Trophoblast cell (in vitro differentiated cells and primary cell): ENCODE results near the gene ATG16L1.

Experiments used
- DNase-seq, 2 donors: peaks; one replicate each; pipeline ENCODE4 v3.0.0-alpha.2; 2016
- H2AFZ ChIP-seq: 2 replicates; pipeline ENCODE4 v1.6.1; 2013; ENCODE audit warnings: low read length, moderate library complexity, mild to moderate bottlenecking; ENCODE audit not compliant: insufficient read depth, poor library complexity
- H2AK5ac ChIP-seq: 2 replicates; pipeline ENCODE4 v1.6.1; 2013; ENCODE audit warnings: mild to moderate bottlenecking, low read length
- H2BK120ac ChIP-seq: 2 replicates; pipeline ENCODE4 v1.6.1; 2013; ENCODE audit warnings: low read length, mild to moderate bottlenecking, moderate library complexity; ENCODE audit not compliant: insufficient read depth, poor library complexity
- H2BK12ac ChIP-seq: 2 replicates; pipeline ENCODE4 v1.6.1; 2013; ENCODE audit warnings: mild to moderate bottlenecking, low read length, moderate library complexity
- H2BK5ac ChIP-seq: 2 replicates; pipeline ENCODE4 v1.6.1; 2013; ENCODE audit warnings: low read length, low read depth, moderate library complexity, mild to moderate bottlenecking; ENCODE audit not compliant: poor library complexity
- H3K14ac ChIP-seq: 2 replicates; pipeline ENCODE4 v1.6.1; 2013; ENCODE audit warnings: mild to moderate bottlenecking, low read length
- H3K18ac ChIP-seq: 2 replicates; pipeline ENCODE4 v1.6.1; 2013; ENCODE audit warnings: mild to moderate bottlenecking, low read length
- H3K23ac ChIP-seq: 2 replicates; pipeline ENCODE4 v1.6.1; 2013; ENCODE audit warnings: low read length
- H3K27ac ChIP-seq: 2 replicates; pipeline ENCODE4 v1.5.1; 2013; ENCODE audit warnings: low read depth, mild to moderate bottlenecking, inconsistent platforms, low read length, moderate library complexity
- H3K27me3 ChIP-seq: 2 replicates; pipeline ENCODE4 v1.6.1; 2013; ENCODE audit warnings: inconsistent platforms, mild to moderate bottlenecking, low read length, moderate library complexity; ENCODE audit not compliant: insufficient read depth
- H3K36me3 ChIP-seq, 2 experiments: 1 replicate in 1 of 2; 2 replicates in 1 of 2; pipeline ENCODE4 v1.6.1; 2013; ENCODE audit warnings: low read length in 2 of 2, mild to moderate bottlenecking in 2 of 2, moderate library complexity in 1 of 2; ENCODE audit not compliant: insufficient read depth in 2 of 2, control insufficient read depth in 1 of 2
- H3K4ac ChIP-seq: 2 replicates; pipeline ENCODE4 v1.6.1; 2013; ENCODE audit warnings: low read depth, mild to moderate bottlenecking, low read length, moderate library complexity
- H3K4me1 ChIP-seq, 2 experiments: 1 replicate in 1 of 2; 2 replicates in 1 of 2; pipeline ENCODE4 v1.6.1; 2013; ENCODE audit warnings: low read length in 2 of 2, mild to moderate bottlenecking in 2 of 2, moderate library complexity in 1 of 2; ENCODE audit not compliant: insufficient read depth in 2 of 2, control insufficient read depth in 1 of 2
- H3K4me2 ChIP-seq: 2 replicates; pipeline ENCODE4 v1.6.1; 2013; ENCODE audit warnings: inconsistent platforms, mild to moderate bottlenecking, low read length, moderate library complexity
- H3K4me3 ChIP-seq: 2 replicates; pipeline ENCODE4 v1.5.1; 2013; ENCODE audit warnings: mild to moderate bottlenecking, low read depth, low read length, inconsistent platforms
- H3K79me1 ChIP-seq: one replicate; pipeline ENCODE4 v1.6.1; 2013; ENCODE audit warnings: low read length
- H3K79me2 ChIP-seq: 2 replicates; pipeline ENCODE4 v1.6.1; 2013; ENCODE audit warnings: low read length, mild to moderate bottlenecking; ENCODE audit not compliant: control insufficient read depth, insufficient read depth, poor library complexity
- H3K9ac ChIP-seq: 2 replicates; pipeline ENCODE4 v1.6.1; 2013; ENCODE audit warnings: mild to moderate bottlenecking, low read length
- H3K9me3 ChIP-seq: 2 replicates; pipeline ENCODE4 v1.6.1; 2013; ENCODE audit warnings: low read depth, mild to moderate bottlenecking, control low read depth, inconsistent platforms, low read length; ENCODE audit not compliant: insufficient read depth
- H4K12ac ChIP-seq: 2 replicates; pipeline ENCODE4 v1.6.1; 2013; ENCODE audit warnings: low read depth, mild to moderate bottlenecking, low read length, moderate library complexity
- H4K8ac ChIP-seq: 2 replicates; pipeline ENCODE4 v1.6.1; 2013; ENCODE audit warnings: low read depth, mild to moderate bottlenecking, low read length, moderate library complexity
- H4K91ac ChIP-seq: one replicate; pipeline ENCODE4 v1.6.1; 2013; ENCODE audit warnings: low read depth, mild to moderate bottlenecking, low read length, moderate library complexity
- WGBS: extraction: QIAGEN DNeasy Blood & Tissue Kit; methylation state at CpG from one replicate; pipeline ENCODE4 v1.1.7; 2013; ENCODE audit warnings: missing lambda C conversion rate; ENCODE audit not compliant: insufficient read length, insufficient coverage; ENCODE audit errors: extremely low coverage; 5-methylcytosine and 5-hydroxymethylcytosine counted together

Gene ATG16L1

DNA sequence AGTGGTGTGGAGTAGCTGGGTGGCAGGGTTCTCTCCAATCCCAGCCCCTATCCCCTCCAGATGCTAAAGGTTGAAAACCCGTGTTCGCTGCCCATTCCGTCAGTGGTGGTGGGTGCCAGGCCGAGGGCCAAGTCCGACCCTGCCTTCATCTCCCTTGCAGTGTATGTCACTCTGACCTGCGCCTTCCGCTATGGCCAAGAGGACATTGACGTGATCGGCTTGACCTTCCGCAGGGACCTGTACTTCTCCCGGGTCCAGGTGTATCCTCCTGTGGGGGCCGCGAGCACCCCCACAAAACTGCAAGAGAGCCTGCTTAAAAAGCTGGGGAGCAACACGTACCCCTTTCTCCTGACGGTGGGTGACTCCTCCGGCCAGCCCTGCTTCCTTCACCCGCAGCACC is 69.0 kb downstream of the ATG16L1 start:
- Histone ChIP-seq H4K8ac (no peak overlapping the region), H2BK120ac (no peak overlapping the region), H2BK5ac (no peak overlapping the region), H3K23ac (no peak overlapping the region), H4K91ac (no peak overlapping the region), H3K27ac (no peak overlapping the region), H3K9ac (no peak overlapping the region), H3K4me3 (no peak overlapping the region), H3K27me3 (no peaks in the 10 kb centered on the region), H3K79me1 (no peaks in the 10 kb centered on the region), H3K4me2 (no peak overlapping the region), H3K4me1 (no peaks in the 10 kb centered on the region), H2AK5ac (no peak overlapping the region), H2BK12ac (no peak overlapping the region), H3K18ac (no peak overlapping the region), H3K36me3 (no peaks in the 10 kb centered on the region), H4K12ac (no peak overlapping the region), H2AFZ (no peak overlapping the region), H3K9me3 (no peaks in the 10 kb centered on the region), H3K14ac (no peak overlapping the region), H3K4ac (no peak overlapping the region), H3K79me2 (no peaks in the 10 kb centered on the region)
- no peak for DNase-seq
- no CpG with 5 or more reads among the region's 17 CpGs for WGBS

DNA sequence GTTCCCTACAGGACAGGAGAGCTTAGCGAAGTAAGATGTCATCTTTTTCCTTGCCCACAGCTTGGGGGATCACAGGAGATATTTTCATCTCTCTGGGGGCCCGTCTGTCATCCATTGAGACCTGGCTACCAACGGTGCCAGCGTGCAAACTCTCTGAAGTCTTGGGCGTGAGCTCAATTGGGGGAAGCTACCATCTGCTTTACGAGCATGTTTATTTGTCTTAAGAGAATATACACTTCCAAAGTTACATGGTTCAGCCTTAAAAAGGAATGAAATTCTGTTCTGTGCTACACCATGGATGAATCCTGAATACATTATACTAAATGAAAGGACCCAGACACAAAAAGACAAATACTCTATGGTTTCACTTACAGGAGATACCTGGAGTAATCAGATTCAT is 69.7 kb downstream of the ATG16L1 start:
- no peak overlapping the region for H3K4ac ChIP-seq
- no peak overlapping the region for H3K14ac ChIP-seq
- H3K4me1 ChIP-seq, result no peaks in the 10 kb centered on the region
- H2BK120ac ChIP-seq, result no peak overlapping the region
- H3K9me3 ChIP-seq, result no peaks in the 10 kb centered on the region
- no peaks in the 10 kb centered on the region for H3K36me3 ChIP-seq
- H3K27ac ChIP-seq, result no peak overlapping the region
- no peak overlapping the region for H2BK5ac ChIP-seq
- no peak overlapping the region for H4K12ac ChIP-seq
- no peak overlapping the region for H2AFZ ChIP-seq
- no peak overlapping the region for H3K23ac ChIP-seq
- H2AK5ac ChIP-seq, result no peak overlapping the region
- no peak overlapping the region for H3K4me3 ChIP-seq
- H3K79me2 ChIP-seq, result no peaks in the 10 kb centered on the region
- no peak overlapping the region for H3K4me2 ChIP-seq
- no CpG with 5 or more reads among the region's 6 CpGs for WGBS
- H4K91ac ChIP-seq, result no peak overlapping the region
- no peak overlapping the region for H3K18ac ChIP-seq
- H3K27me3 ChIP-seq, result no peaks in the 10 kb centered on the region
- no peak for DNase-seq
- no peak overlapping the region for H3K9ac ChIP-seq
- H2BK12ac ChIP-seq, result no peak overlapping the region
- H4K8ac ChIP-seq, result no peak overlapping the region
- no peaks in the 10 kb centered on the region for H3K79me1 ChIP-seq

DNA sequence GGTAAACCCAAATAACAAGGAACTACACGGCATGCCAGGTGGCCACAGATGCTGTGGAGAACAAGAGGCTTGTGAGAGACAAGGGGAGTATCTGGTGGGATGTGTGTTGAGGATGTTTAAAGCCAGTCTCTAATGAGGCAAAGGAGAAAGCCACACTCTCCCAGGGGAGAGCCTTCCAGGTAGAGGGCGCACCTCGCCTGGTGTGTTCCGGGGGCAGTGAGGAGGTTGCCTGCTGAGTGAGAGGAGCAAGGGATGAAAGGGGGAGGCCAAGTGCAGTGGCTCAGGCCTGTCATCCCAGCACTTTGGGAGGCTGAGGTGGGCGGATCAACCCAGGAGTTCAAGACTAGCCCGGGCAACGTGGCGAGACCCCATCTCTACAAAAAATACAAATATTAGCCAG is 72.4 kb downstream of the ATG16L1 start:
- Histone ChIP-seq H3K4me1 (no peaks in the 10 kb centered on the region), H3K27me3 (no peaks in the 10 kb centered on the region), H3K79me2 (no peaks in the 10 kb centered on the region), H2BK12ac (no peak overlapping the region), H3K23ac (no peak overlapping the region), H4K12ac (no peak overlapping the region), H3K79me1 (no peaks in the 10 kb centered on the region), H3K27ac (no peak overlapping the region), H3K4ac (no peak overlapping the region), H4K8ac (no peak overlapping the region), H2BK5ac (no peak overlapping the region), H3K4me2 (no peak overlapping the region), H3K9ac (no peak overlapping the region), H3K18ac (no peak overlapping the region), H3K9me3 (peaks cover 3% of the 10 kb centered on the region), H4K91ac (no peak overlapping the region), H3K4me3 (no peak overlapping the region), H2BK120ac (no peak overlapping the region), H3K36me3 (no peaks in the 10 kb centered on the region), H2AFZ (no peak overlapping the region), H3K14ac (no peak overlapping the region), H2AK5ac (no peak overlapping the region)
- DNase-seq, result no peak
- WGBS, result no CpG with 5 or more reads among the region's 8 CpGs

DNA sequence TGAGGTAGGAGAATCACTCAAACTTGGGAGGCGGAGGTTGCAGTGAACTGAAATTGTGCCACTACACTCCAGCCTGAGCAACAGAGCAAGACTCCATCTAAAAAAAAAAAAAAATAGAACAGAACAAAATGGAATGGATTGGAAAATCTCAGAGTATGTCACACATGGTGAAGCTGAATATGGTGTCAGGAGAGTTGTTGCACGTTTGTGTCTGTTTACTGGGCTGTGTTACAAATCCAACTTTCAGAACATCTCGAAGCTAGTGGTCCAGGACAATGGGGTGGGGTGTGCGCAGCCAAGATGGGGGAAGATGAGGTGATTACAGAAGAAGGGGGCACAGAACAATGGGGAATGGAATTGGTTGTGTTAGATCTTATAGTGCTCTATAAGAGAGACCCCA is 73.8 kb downstream of the ATG16L1 start:
- Histone ChIP-seq H4K12ac (no peak overlapping the region), H3K4me3 (no peak overlapping the region), H3K27me3 (no peaks in the 10 kb centered on the region), H2BK5ac (no peak overlapping the region), H3K79me2 (no peaks in the 10 kb centered on the region), H3K4me1 (peaks cover 2 to 3% of the 10 kb centered on the region in 2 experiments), H3K18ac (no peak overlapping the region), H2BK120ac (no peak overlapping the region), H4K91ac (no peak overlapping the region), H3K9me3 (peaks cover 3% of the 10 kb centered on the region), H3K79me1 (no peaks in the 10 kb centered on the region), H3K9ac (no peak overlapping the region), H3K27ac (no peak overlapping the region), H2AFZ (no peak overlapping the region), H3K14ac (no peak overlapping the region), H3K36me3 (no peaks in the 10 kb centered on the region), H2BK12ac (no peak overlapping the region), H2AK5ac (no peak overlapping the region), H4K8ac (no peak overlapping the region), H3K4ac (no peak overlapping the region), H3K4me2 (no peak overlapping the region), H3K23ac (no peak overlapping the region)
- no CpG with 5 or more reads among the region's 4 CpGs for WGBS
- no peak for DNase-seq
